ENCODE data around the gene EMC7.

GRCh38 chr15:34101366-34102174 lies at the start of gene EMC7, which contains the start of gene PGBD4:
- no peak for TF ChIP-seq EZH2 (IDR thresholded peaks at IDR 0.05; ENCODE audit: borderline replicate concordance, control insufficient read depth, low read depth, low read length)
- TF ChIP-seq, protein P1, sequence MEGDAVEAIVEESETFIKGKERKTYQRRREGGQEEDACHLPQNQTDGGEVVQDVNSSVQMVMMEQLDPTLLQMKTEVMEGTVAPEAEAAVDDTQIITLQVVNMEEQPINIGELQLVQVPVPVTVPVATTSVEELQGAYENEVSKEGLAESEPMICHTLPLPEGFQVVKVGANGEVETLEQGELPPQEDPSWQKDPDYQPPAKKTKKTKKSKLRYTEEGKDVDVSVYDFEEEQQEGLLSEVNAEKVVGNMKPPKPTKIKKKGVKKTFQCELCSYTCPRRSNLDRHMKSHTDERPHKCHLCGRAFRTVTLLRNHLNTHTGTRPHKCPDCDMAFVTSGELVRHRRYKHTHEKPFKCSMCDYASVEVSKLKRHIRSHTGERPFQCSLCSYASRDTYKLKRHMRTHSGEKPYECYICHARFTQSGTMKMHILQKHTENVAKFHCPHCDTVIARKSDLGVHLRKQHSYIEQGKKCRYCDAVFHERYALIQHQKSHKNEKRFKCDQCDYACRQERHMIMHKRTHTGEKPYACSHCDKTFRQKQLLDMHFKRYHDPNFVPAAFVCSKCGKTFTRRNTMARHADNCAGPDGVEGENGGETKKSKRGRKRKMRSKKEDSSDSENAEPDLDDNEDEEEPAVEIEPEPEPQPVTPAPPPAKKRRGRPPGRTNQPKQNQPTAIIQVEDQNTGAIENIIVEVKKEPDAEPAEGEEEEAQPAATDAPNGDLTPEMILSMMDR (IDR thresholded peaks at IDR 0.05 in 2 of 3, conservative IDR thresholded peaks at IDR 0.05 in 1 of 3; ENCODE audit: control insufficient read depth in 2 of 3, extremely low read depth in 1 of 3, insufficient read depth in 1 of 3, low read depth in 3 of 3, low read length in 3 of 3), result no peak
- TF ChIP-seq EP300 (IDR thresholded peaks at IDR 0.05; ENCODE audit: borderline replicate concordance in 1 of 2, control insufficient read depth in 1 of 2, low read depth in 2 of 2, low read length in 2 of 2), result peak in 1 of 2 experiments; percentile 10; a peak in 1 of 4 replicates
